Fibroblast of pulmonary artery (primary cell): Measurements from ENCODE around the gene SPACDR.
"Not testable (repeated sequence)": the region's sequence is repeated elsewhere in the genome, so short reads cannot be mapped to it uniquely, and the experiment has no call there.

Experiments
- DNase-seq: peaks from one replicate; pipeline ENCODE4 v3.0.0-alpha.2; 2010; ENCODE audit warnings: low read depth
- H3K4me3 ChIP-seq: replicated peaks from 2 replicates; pipeline ENCODE4 v1.5.1; 2011; ENCODE audit warnings: low read depth, mild to moderate bottlenecking, control low read depth, low read length, moderate library complexity
- CTCF ChIP-seq: IDR thresholded peaks from 2 replicates; pipeline ENCODE4 v1.5.1; 2011; ENCODE audit warnings: mild to moderate bottlenecking, control low read depth, low read length, inconsistent platforms; ENCODE audit errors: missing control alignments

Gene SPACDR

GRCh38 chr7:100464210-100464660, at the start of gene SPACDR:
TSS of gene SPACDR (minus strand) at chr7:100464260. CDS start at chr7:100464025, 235 bp downstream.
- DNase-seq = no peak
- no peak for TF ChIP-seq CTCF

GRCh38 chr7:100513212-100513810, 49.3 kb upstream of the SPACDR start:
- DNase-seq = no peak
- TF ChIP-seq CTCF = no peak

More at GRCh38 chr7:100464210-100464660, at the start of gene SPACDR:
- no peak within 1 kb of the TSS for H3K4me3 ChIP-seq

GRCh38 chr7:100510437-100511239, 46.6 kb upstream of the SPACDR start:
- no peak overlapping the region for H3K4me3 ChIP-seq
- no peak for DNase-seq
- TF ChIP-seq CTCF = no peak

More at GRCh38 chr7:100513212-100513810, 49.3 kb upstream of the SPACDR start:
- no peak overlapping the region for H3K4me3 ChIP-seq

- peak; percentile 89 for DNase-seq
- no peak overlapping the region for H3K4me3 ChIP-seq
- no peak for TF ChIP-seq CTCF
Observed at GRCh38 chr7:100509231-100509630, 45.2 kb upstream of the SPACDR start.

GRCh38 chr7:100506356-100506923, 42.4 kb upstream of the SPACDR start:
- TF ChIP-seq CTCF = no peak
- H3K4me3 ChIP-seq = no peak overlapping the region
- DNase-seq = no peak

- no peak overlapping the region for H3K4me3 ChIP-seq
- DNase-seq = no peak
- no peak for TF ChIP-seq CTCF
Observed at GRCh38 chr7:100504887-100505611, 41.0 kb upstream of the SPACDR start.

- DNase-seq, H3K4me3 ChIP-seq: not testable (repeated sequence)
Observed at GRCh38 chr7:100504031-100504430, 40.0 kb upstream of the SPACDR start.

- not testable (repeated sequence) for DNase-seq, H3K4me3 ChIP-seq
Observed at GRCh38 chr7:100500743-100501142, 36.7 kb upstream of the SPACDR start.
